ENCODE results near the gene BRAF. TPM values are rescaled to one million over a fixed set of nuclear protein-coding genes. Genes with fewer than 3 reads are reported as not detected.

The BRAF gene
- total RNA-seq, 2 experiments from 2014 or later = 25.1 to 33.3 TPM

GRCh38 chr7:140909476-140910161 is 15.1 kb downstream of the BRAF start:
- ATAC-seq (no peak), DNase-seq (no peak)
- CTCF ChIA-PET = no interaction called here
- no peak overlapping the region for H3K4me3 Mint-ChIP-seq
- no peaks in the 10 kb centered on the region for H3K27me3 Mint-ChIP-seq
- peaks cover 19% of the 10 kb centered on the region for H3K36me3 Mint-ChIP-seq
- H3K9me3 Mint-ChIP-seq (ENCODE audit: low read depth) = no peaks in the 10 kb centered on the region
- H3K4me1 Mint-ChIP-seq = peaks cover 5% of the 10 kb centered on the region
- H3K27ac Mint-ChIP-seq = no peak overlapping the region

- H3K4me1 Mint-ChIP-seq = peaks cover 15% of the 10 kb centered on the region
- CTCF ChIA-PET = no interaction called here
- DNase-seq = no peak
- H3K36me3 Mint-ChIP-seq = peaks cover 29% of the 10 kb centered on the region
- H3K9me3 Mint-ChIP-seq (ENCODE audit: low read depth) = peaks cover 3% of the 10 kb centered on the region
- H3K4me3 Mint-ChIP-seq = no peak overlapping the region
- no peak for ATAC-seq
- no peak overlapping the region for H3K27ac Mint-ChIP-seq
- H3K27me3 Mint-ChIP-seq = no peaks in the 10 kb centered on the region
Observed at GRCh38 chr7:140908361-140908760, 16.4 kb downstream of the BRAF start.

GRCh38 chr7:140903741-140904480 is 20.8 kb downstream of the BRAF start:
- H3K9me3 Mint-ChIP-seq (ENCODE audit: low read depth) = peaks cover 4% of the 10 kb centered on the region
- H3K27ac Mint-ChIP-seq = no peak overlapping the region
- H3K4me3 Mint-ChIP-seq = no peak overlapping the region
- DNase-seq (no peak), ATAC-seq (no peak)
- peaks cover 31% of the 10 kb centered on the region for H3K36me3 Mint-ChIP-seq
- peaks cover 29% of the 10 kb centered on the region for H3K4me1 Mint-ChIP-seq
- H3K27me3 Mint-ChIP-seq = no peaks in the 10 kb centered on the region
- CTCF ChIA-PET = interaction anchor here (1.4 kb wide), 1 partner anchor 14 kb away, joined by 3 read pairs; no protein-coding TSS in a partner anchor

- ATAC-seq = peak; percentile 57
- Mint-ChIP-seq H3K4me1 (peaks cover 29% of the 10 kb centered on the region), H3K9me3 (ENCODE audit: low read depth) (peaks cover 4% of the 10 kb centered on the region), H3K27ac (peak overlapping the region; percentile 63), H3K4me3 (peak overlapping the region; percentile 5), H3K27me3 (no peaks in the 10 kb centered on the region), H3K36me3 (peaks cover 30% of the 10 kb centered on the region)
- no peak for DNase-seq
- CTCF ChIA-PET = no interaction called here
Observed at GRCh38 chr7:140902303-140902953, 22.3 kb downstream of the BRAF start.

- peaks cover 29% of the 10 kb centered on the region for H3K36me3 Mint-ChIP-seq
- ATAC-seq = no peak
- no peak overlapping the region for H3K4me3 Mint-ChIP-seq
- CTCF ChIA-PET = no interaction called here
- DNase-seq = no peak
- no peaks in the 10 kb centered on the region for H3K27me3 Mint-ChIP-seq
- H3K9me3 Mint-ChIP-seq (ENCODE audit: low read depth) = peaks cover 4% of the 10 kb centered on the region
- H3K4me1 Mint-ChIP-seq = peaks cover 29% of the 10 kb centered on the region
- H3K27ac Mint-ChIP-seq = no peak overlapping the region
Observed at GRCh38 chr7:140901941-140902302, 22.8 kb downstream of the BRAF start.

- Mint-ChIP-seq H3K27me3 (no peaks in the 10 kb centered on the region), H3K4me3 (no peak overlapping the region), H3K36me3 (peaks cover 22% of the 10 kb centered on the region), H3K27ac (no peak overlapping the region), H3K4me1 (peaks cover 33% of the 10 kb centered on the region), H3K9me3 (ENCODE audit: low read depth) (peaks cover 4% of the 10 kb centered on the region)
- DNase-seq = no peak
- CTCF ChIA-PET = interaction anchor here (0.6 kb wide), 1 partner anchor 1566 kb away, joined by 4 read pairs; no protein-coding TSS in a partner anchor
- ATAC-seq = no peak
Observed at GRCh38 chr7:140899883-140900282, 24.8 kb downstream of the BRAF start.

- Mint-ChIP-seq H3K9me3 (ENCODE audit: low read depth) (peaks cover 4% of the 10 kb centered on the region), H3K27me3 (no peaks in the 10 kb centered on the region), H3K4me3 (no peak overlapping the region)
Observed at GRCh38 chr7:140898786-140899536, 25.8 kb downstream of the BRAF start.

GRCh38 chr7:140896996-140897395 is 27.7 kb downstream of the BRAF start:
- CTCF ChIA-PET = no interaction called here
- ATAC-seq = no peak
- H3K4me1 Mint-ChIP-seq = peaks cover 8% of the 10 kb centered on the region

More at GRCh38 chr7:140898786-140899536, 25.8 kb downstream of the BRAF start:
- Mint-ChIP-seq H3K4me1 (peaks cover 25% of the 10 kb centered on the region), H3K27ac (no peak overlapping the region), H3K36me3 (peaks cover 18% of the 10 kb centered on the region)
- DNase-seq = no peak
- CTCF ChIA-PET = interaction anchor here (0.6 kb wide), 1 partner anchor 214 kb away, joined by 3 read pairs; no protein-coding TSS in a partner anchor
- ATAC-seq = no peak

GRCh38 chr7:140889645-140890044 is 35.1 kb downstream of the BRAF start:
- ATAC-seq (no peak), DNase-seq (no peak)
- peaks cover 6% of the 10 kb centered on the region for H3K36me3 Mint-ChIP-seq
- peaks cover 12% of the 10 kb centered on the region for H3K4me1 Mint-ChIP-seq
- no peaks in the 10 kb centered on the region for H3K9me3 Mint-ChIP-seq (ENCODE audit: low read depth)
- CTCF ChIA-PET = no interaction called here
- H3K27me3 Mint-ChIP-seq = no peaks in the 10 kb centered on the region
- no peak overlapping the region for H3K4me3 Mint-ChIP-seq
- no peak overlapping the region for H3K27ac Mint-ChIP-seq

More at GRCh38 chr7:140896996-140897395, 27.7 kb downstream of the BRAF start:
- no peaks in the 10 kb centered on the region for H3K27me3 Mint-ChIP-seq
- H3K27ac Mint-ChIP-seq = no peak overlapping the region
- no peak for DNase-seq
- H3K36me3 Mint-ChIP-seq = peaks cover 10% of the 10 kb centered on the region
- no peak overlapping the region for H3K4me3 Mint-ChIP-seq
- H3K9me3 Mint-ChIP-seq (ENCODE audit: low read depth) = no peaks in the 10 kb centered on the region

- no peak for ATAC-seq
- Mint-ChIP-seq H3K27me3 (no peaks in the 10 kb centered on the region), H3K4me1 (peaks cover 12% of the 10 kb centered on the region), H3K27ac (no peak overlapping the region), H3K9me3 (ENCODE audit: low read depth) (no peaks in the 10 kb centered on the region), H3K4me3 (no peak overlapping the region), H3K36me3 (peaks cover 6% of the 10 kb centered on the region)
- CTCF ChIA-PET = no interaction called here
- no peak for DNase-seq
Observed at GRCh38 chr7:140889150-140889549, 35.6 kb downstream of the BRAF start.

- Mint-ChIP-seq H3K4me1 (peaks cover 12% of the 10 kb centered on the region), H3K27me3 (no peaks in the 10 kb centered on the region), H3K27ac (no peak overlapping the region), H3K4me3 (no peak overlapping the region), H3K9me3 (ENCODE audit: low read depth) (no peaks in the 10 kb centered on the region), H3K36me3 (peaks cover 7% of the 10 kb centered on the region)
- ATAC-seq (no peak), DNase-seq (no peak)
- CTCF ChIA-PET = interaction anchor here (0.6 kb wide), 1 partner anchor 73 kb away, joined by 3 read pairs; no protein-coding TSS in a partner anchor
Observed at GRCh38 chr7:140888087-140888486, 36.6 kb downstream of the BRAF start.

GRCh38 chr7:140885735-140886334 is 38.9 kb downstream of the BRAF start:
- DNase-seq (no peak), ATAC-seq (no peak)
- no peak overlapping the region for H3K4me3 Mint-ChIP-seq
- no peak overlapping the region for H3K27ac Mint-ChIP-seq
- H3K4me1 Mint-ChIP-seq = peaks cover 25% of the 10 kb centered on the region
- no peaks in the 10 kb centered on the region for H3K27me3 Mint-ChIP-seq
- H3K36me3 Mint-ChIP-seq = peaks cover 8% of the 10 kb centered on the region
- peaks cover 2% of the 10 kb centered on the region for H3K9me3 Mint-ChIP-seq (ENCODE audit: low read depth)
- CTCF ChIA-PET = no interaction called here

GRCh38 chr7:140883378-140883777 is 41.4 kb downstream of the BRAF start:
- H3K36me3 Mint-ChIP-seq = peaks cover 18% of the 10 kb centered on the region
- DNase-seq = no peak
- H3K4me1 Mint-ChIP-seq = peaks cover 29% of the 10 kb centered on the region
- ATAC-seq = no peak
- no peaks in the 10 kb centered on the region for H3K27me3 Mint-ChIP-seq
- H3K4me3 Mint-ChIP-seq = no peak overlapping the region
- CTCF ChIA-PET = no interaction called here
- no peak overlapping the region for H3K27ac Mint-ChIP-seq
- H3K9me3 Mint-ChIP-seq (ENCODE audit: low read depth) = peaks cover 3% of the 10 kb centered on the region
